ENCODE measurements around the gene MATK.

MATK gene

DNA sequence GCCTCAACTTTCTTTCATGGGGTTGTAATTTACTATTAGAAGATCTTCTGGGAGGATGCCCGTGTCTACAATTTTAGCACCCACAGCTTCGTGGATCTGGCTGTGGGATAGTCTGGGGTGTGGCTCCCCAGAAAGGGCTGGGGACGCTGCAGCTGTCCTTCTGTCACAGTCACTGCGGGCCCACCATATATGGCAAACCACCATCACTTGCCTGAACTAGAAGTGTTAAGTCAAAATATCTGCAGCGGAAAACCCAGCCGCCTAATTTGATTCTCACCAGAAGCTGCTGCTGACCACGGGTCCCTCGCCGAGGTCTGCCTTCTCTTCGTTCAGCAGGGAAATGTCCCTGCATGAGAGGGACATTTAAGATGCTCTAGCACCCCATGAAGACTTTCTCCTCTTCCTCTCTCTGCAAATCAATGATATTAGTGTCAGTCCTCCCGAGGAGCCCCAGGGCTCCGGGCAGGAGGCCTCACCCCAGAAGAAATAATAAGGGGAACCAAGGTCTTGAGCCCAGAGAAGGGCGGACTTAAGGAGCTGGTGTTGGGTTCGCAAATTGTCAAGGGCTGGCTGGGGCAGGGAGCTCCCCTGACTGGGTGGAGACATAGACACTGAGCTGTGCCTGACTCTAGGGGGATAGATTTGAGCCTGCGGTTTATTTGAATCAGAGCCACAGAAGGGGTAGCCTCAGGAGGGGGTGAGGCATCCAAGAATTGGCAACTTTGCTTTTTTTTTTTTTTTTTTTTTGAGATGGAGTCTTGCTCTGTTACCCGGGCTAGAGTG lies 3.0 kb upstream of the MATK start:
- DNase-seq: no peak

DNA sequence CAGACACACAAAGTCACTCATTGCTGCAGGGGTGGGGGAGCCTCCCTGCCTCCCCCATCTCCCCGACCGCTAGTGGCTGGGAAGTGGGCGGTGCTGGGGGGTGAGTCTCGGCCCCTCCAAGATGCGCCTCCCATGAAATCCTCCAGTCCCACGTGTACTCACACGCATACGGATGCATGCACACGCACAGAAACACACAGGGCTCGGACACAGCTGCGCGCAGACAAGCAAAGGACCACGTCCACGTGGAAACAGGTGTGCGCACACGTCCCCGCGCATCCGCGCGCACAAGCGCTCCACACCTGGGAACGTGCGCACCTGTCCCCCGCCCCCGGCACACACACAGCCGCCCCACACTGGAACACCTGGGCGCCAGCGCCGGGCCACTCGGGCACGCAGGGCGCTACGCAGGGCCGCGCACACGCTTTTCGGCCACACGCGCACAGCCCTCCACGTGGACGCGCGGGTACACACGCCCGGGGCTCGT lies 687 bp downstream of the MATK start:
- DNase-seq: peak; percentile 39 to 54

DNA sequence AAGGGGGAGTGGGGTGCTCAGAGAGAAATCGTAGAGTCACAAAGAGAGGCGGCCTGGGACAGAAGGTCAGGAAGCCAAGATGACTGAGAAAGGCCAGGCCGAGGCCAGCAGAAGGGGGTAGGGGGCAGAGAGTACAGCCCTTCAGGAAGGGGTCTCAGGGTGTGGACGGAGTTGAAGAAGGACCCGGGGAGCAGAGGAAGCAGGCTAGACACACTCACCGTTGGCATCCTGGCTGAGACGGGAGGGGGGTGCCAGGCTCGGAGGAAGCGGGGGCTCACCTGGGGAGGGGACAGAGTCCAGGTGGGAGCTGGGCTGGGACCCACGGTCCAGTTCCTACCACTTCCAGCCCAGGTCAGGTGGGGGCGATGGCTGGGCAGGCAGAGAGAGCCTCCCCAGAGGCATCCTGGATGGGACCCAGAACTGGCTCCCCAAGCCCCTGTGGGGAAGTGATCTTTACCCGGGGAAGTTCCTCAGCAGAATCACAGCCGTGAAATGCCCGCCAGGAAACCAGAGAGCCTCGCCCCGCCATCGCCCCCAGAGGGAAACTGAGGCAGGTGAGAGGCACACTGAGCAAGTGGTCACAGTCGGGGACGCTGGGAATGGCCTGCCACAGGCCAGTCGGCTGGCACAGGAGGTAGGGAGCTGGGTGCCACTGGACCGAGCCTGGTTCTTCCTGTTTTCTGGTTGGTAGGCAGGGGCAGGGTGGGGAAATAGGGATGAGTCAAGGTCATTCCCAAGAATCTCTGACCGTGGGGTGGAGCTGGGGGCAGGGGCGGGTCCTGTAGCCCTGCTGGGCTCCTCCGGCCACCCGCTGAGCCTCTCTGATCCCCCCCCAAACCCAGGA lies 1.4 kb downstream of the MATK start:
- DNase-seq: no peak

- peak; percentile 26 to 38 for DNase-seq
Measured at GRCh38 chr19:3783660-3784584, 2.3 kb downstream of the MATK start.

GRCh38 chr19:3782903-3783302 lies 3.3 kb downstream of the MATK start:
- DNase-seq: no peak

DNA sequence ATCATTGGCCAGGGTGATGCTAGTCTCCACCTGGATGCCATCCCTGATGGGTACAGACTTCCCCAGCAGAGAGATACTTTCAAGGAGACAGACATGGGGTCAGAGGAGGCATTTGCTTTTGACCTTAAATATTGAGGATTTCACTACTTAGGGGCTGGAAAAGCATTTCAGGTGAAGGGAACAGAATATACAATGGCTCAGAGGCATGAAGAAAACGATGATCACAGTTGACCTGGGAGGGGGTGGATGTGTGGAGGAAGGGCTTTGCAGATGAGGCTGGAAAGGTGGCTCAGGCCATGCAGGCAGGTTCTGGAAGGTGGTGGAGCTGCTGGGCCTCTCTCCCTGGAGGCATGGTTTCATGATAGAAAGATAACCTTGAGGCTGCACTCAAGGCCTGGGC lies 3.9 kb downstream of the MATK start:
- DNase-seq: no peak

- DNase-seq: no peak
Measured at GRCh38 chr19:3781603-3782002, 4.6 kb downstream of the MATK start.

DNA sequence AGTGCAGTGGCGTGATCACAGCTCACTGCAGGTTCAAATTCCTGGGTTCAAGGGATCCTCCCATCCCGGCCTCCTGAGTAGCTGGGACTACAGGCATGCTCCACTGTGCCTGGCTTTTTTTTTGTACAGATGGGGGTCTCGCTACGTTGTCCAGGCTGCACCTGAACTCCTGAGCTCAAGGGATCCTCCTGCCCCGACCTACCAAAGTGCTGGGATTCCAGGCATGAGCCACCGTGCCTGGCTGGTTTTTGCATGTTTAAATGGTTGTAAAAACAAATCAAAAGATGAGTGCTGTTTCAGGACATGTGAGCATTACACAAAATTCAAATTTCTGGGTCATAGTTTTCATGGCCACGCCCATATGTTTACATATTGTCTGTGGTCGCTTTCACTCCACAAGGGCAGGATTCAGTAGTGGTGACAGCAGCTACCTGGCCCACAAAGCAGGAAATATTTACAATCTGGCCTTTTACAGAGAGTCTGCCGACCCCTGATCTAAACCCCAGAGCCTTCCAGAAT lies 5.3 kb downstream of the MATK start:
- DNase-seq: no peak

GRCh38 chr19:3778899-3779723 lies 7.1 kb downstream of the MATK start:
- DNase-seq: no peak

GRCh38 chr19:3778104-3778867 lies 7.9 kb downstream of the MATK start:
- no peak for DNase-seq

DNA sequence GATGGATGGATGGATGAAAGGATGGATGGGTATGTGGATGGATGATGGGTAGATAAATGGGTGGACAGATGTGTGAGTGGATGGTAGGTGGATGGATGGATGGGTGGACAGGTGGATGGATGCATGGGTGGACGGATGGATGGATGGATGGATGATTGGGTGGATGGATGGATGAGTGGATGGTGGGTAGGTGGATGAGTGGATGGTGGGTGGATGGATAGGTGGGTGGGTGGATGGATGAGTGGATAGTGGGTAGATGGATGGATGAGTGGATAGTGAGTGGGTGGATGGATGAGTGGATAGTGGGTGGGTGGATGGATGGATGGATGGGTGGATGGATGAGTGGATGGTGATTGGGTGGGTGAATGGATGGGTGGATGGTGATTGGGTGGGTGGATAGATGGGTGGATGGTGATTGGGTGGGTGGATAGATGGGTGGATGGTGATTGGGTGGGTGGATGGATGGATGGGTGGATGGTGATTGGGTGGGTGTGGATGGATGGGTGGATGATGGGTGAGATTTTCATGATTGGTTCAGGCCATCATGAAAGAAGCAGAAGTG lies 9.6 kb downstream of the MATK start:
- no peak for DNase-seq

DNA sequence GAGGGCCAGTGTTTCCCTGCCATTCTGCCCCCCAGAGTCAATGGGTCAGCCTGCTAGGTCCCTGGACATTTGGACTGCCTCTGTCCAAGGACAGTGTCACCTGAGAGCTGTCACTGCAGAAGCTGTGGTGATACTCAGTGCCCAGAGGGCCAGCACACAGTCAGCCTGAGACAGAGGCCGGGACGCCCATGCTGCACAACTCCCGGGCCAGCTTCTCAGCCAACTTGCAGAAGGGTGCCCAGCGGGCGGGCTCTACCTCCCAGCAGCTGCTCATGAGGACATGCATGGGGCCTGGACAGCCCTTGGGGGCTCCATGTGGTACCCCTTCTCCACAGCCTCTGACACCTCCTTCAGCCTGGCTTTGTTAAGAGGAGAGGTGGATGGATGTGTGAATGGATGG lies 10.3 kb downstream of the MATK start:
- no peak for DNase-seq

GRCh38 chr19:3775374-3775711 lies 10.8 kb downstream of the MATK start:
- DNase-seq: no peak

- DNase-seq: no peak
Measured at GRCh38 chr19:3774621-3775373, 11.4 kb downstream of the MATK start.

DNA sequence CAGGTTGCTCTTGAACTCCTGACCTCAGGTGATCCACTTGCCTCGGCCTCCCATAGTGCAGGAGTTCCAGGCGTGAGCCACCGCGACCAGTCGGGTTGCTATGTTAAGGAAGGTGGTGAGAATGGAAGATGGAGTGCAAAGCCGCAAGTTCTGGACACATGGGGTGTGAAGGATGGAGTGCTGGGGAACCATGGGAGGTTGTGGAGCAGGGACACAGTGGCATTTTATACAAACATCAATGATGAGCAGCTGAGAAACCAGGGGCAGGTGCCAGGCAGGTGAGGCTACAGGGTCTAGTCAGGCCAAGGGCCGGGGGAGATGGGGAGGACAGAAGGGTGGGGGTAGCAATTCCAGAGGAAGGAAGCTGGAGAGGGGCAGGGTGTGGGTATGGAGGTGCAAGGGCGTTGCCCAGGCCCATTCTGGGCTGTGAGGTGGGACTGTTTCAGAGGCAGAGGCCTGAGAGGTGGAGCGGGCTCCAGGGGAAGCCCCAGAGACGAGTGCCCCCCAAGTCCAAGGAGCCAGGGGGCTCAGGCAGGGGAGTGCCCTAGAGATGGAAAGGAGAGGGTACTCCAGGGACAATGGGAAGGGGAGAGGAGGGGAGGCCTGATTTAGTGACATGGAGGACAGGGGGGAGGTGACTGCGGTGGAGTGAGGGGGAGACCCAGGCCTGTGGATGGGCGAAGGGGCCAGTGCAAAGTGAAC lies 12.2 kb downstream of the MATK start:
- DNase-seq: no peak

DNA sequence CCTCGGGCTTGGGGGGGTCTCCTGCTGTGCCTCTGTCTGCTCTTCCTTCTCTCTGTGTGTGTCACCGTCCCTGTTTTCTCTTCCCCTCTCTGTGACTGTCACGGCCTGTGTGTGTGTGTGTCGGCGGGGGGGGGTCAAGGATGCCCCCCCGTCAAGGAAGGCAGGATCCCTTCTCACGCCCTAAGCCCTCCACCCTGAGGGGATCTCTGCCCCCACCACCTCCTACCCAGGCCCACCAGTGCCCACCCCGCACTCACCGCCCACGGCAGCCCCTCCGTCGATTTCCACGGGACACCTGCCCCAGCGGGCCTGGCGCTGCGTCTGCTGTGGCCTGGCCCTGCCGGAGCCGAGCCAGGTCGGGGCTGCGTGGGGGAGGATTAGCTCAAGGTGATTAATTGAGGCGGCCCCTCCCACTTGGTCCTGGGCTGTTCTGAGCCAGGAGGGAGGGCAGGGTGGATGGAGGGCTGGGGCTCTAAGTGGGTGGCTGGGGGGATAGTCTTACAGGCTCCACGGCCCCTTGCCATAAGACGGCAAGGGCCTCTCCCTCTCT lies 14.2 kb downstream of the MATK start, which contains the start of gene RAX2:
Gene RAX2, minus strand, starts transcription at position 323 of the 550 bp plus-strand sequence. CDS start 486 bp downstream, outside the sequence.
- DNase-seq: no peak

- DNase-seq: no peak
Measured at GRCh38 chr19:3771000-3771905, 14.9 kb downstream of the MATK start.

All from activated CD4-positive, alpha-beta T cell treated with anti-CD3 and anti-CD28 coated beads, Interleukin-2, amount 50 U/mL, for 4 hours (primary cell).